Measurements from ENCODE around the gene PSMB9.

- TF ChIP-seq EZH2 (IDR thresholded peaks at IDR 0.05; ENCODE audit: insufficient read depth, poor library complexity, severe bottlenecking) (no peak), EZH2phosphoT487 (IDR thresholded peaks at IDR 0.05; ENCODE audit: insufficient read depth, low read depth) (no peak)
These were observed 20.3 kb upstream of the PSMB9 start for GRCh38 chr6:32833664-32834063.

Measured in GM23248 (cell line).